ENCODE data around the gene PLIN3. TPM values are rescaled to one million over a fixed set of nuclear protein-coding genes. Genes with fewer than 3 reads are reported as not detected.

PLIN3 gene
- total and polyA plus RNA-seq, 2 of the 8 experiments (the other 6 are each of a cell fraction or from before 2014, with no cell fraction given) = 60.7 to 61.5 TPM

GRCh38 chr19:4811328-4812131 is 55.9 kb downstream of the PLIN3 start (continued):
- TF ChIP-seq CHD7 (IDR thresholded peaks at IDR 0.05; ENCODE audit: insufficient replicate concordance, low read length) (no peak), YY1 (IDR thresholded peaks at IDR 0.05; ENCODE audit: low read depth, low read length) (no peak), CTCF (IDR thresholded peaks at IDR 0.05; ENCODE audit: control extremely low read depth in 1 of 3, insufficient read depth in 1 of 3, low read depth in 1 of 3, low read length in 3 of 3) (peak; percentile 85 to 99 (median 97)), SIN3A (conservative IDR thresholded peaks at IDR 0.05 in 1 of 2, IDR thresholded peaks at IDR 0.05 in 1 of 2; ENCODE audit: low read depth in 1 of 2, low read length in 2 of 2) (no peak)
